Measurements from ENCODE around the gene FRMD1. TPM values are rescaled to one million over a fixed set of nuclear protein-coding genes. Genes with fewer than 3 reads are reported as not detected.

Gene FRMD1
- total and polyA plus RNA-seq, 2 of the 8 experiments (the other 6 are each of a cell fraction or from before 2014, with no cell fraction given), result 0.36 TPM; not detected in 1

DNA sequence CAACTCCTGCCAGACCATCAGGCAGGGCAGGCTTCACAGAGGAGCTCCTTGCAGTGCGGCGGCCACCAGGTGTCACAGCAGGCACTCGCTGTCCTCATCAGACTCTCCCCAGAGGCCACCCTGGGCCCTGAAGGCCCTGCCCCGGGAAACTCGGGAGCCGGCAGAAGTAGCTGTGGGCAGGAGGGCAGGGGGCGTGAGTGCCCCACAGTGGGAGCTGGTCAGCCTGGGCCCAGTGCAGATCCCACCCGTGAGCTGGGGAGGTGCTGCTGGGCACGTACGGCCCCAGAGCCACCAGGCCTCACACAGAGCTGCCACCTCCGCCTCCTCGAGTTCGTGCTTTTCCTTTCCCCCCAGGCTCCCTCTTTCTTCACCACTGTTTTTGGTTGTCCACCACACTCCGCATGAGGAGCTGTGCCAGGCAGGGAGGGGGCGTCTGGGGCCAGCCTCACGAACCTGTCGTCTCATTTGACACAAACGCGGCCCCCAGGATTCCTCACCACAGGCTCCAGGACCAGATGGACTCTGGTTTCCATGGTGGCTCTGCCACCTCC is 33.8 kb downstream of the FRMD1 start:
- no peak overlapping the region for H2BK15ac ChIP-seq (ENCODE audit: low read length)
- no peaks in the 10 kb centered on the region for H4K20me1 ChIP-seq (replicated peaks in 1 of 2; ENCODE audit: control insufficient read depth in 1 of 2, insufficient read depth in 2 of 2, low read length in 2 of 2)
- H3K4me1 ChIP-seq (replicated peaks in 1 of 4; ENCODE audit: control insufficient read depth in 3 of 4, insufficient read depth in 4 of 4, low read length in 3 of 4), result no peaks in the 10 kb centered on the region; a peak in 3 of 7 replicates
- no peak overlapping the region for H4K5ac ChIP-seq (ENCODE audit: insufficient read length, low read depth, low read length)
- peaks cover 10 to 22% of the 10 kb centered on the region in 2 experiments for H3K9me3 ChIP-seq (ENCODE audit: insufficient read depth in 2 of 2, low read depth in 1 of 2, low read length in 1 of 2)
- H3K4me2 ChIP-seq (ENCODE audit: insufficient read depth in 1 of 2, low read depth in 2 of 2, low read length in 2 of 2), result no peak overlapping the region
- no peak overlapping the region for H3K4me3 ChIP-seq (ENCODE audit: extremely low read depth in 1 of 4, insufficient read depth in 2 of 4, low read depth in 3 of 4, low read length in 4 of 4)
- no peak overlapping the region for H2BK20ac ChIP-seq (ENCODE audit: low read length)
- H2BK12ac ChIP-seq (ENCODE audit: low read depth, low read length), result no peak overlapping the region
- no peaks in the 10 kb centered on the region for H3K27me3 ChIP-seq (replicated peaks in 1 of 4; ENCODE audit: control insufficient read depth in 3 of 4, extremely low read depth in 1 of 4, insufficient read depth in 3 of 4, low read length in 3 of 4)
- H2AFZ ChIP-seq (ENCODE audit: low read length), result no peak overlapping the region
- no peak overlapping the region for H3K56ac ChIP-seq (replicated peaks; ENCODE audit: insufficient read length, low read depth, low read length)
- no peak overlapping the region for H2AK5ac ChIP-seq (ENCODE audit: low read depth, low read length)
- H2BK5ac ChIP-seq (ENCODE audit: low read depth, low read length), result peak overlapping the region; percentile 35; the same call in 1 of the 2 replicates
- peak overlapping the region; percentile 83; the same call in 1 of the 2 replicates for H4K8ac ChIP-seq (ENCODE audit: extremely low read depth, insufficient read depth, low read length)
- no peak overlapping the region for H3K4ac ChIP-seq (replicated peaks; ENCODE audit: insufficient read length, low read depth, low read length)
- H3K14ac ChIP-seq (ENCODE audit: insufficient read length), result no peak overlapping the region
- no peak overlapping the region for H3K9ac ChIP-seq (replicated peaks in 1 of 4; ENCODE audit: extremely low read depth in 1 of 4, low read depth in 3 of 4, low read length in 3 of 4)
- ChIA-PET CTCF (ENCODE audit: partially characterized antibody) (interaction anchor here (0.6 to 2.6 kb wide), 17 partner anchors 9 to 287 kb away, joined by 3 to 8 read pairs (median 3); no protein-coding TSS in a partner anchor), POLR2A (ENCODE audit: partially characterized antibody) (interaction anchor here (0.7 kb wide), 1 partner anchor 8 kb away, joined by 3 read pairs; no protein-coding TSS in a partner anchor)
- no peak overlapping the region for H2BK120ac ChIP-seq (replicated peaks; ENCODE audit: low read depth, low read length)
- H3K27ac ChIP-seq (ENCODE audit: low read depth, low read length), result no peak overlapping the region
- H3K18ac ChIP-seq (ENCODE audit: extremely low read depth, low read length), result no peak overlapping the region
- no peak overlapping the region for H3K23ac ChIP-seq (ENCODE audit: insufficient read length)
- H3K79me2 ChIP-seq (ENCODE audit: control insufficient read depth in 1 of 2, insufficient read depth in 2 of 2, low read length in 2 of 2), result no peaks in the 10 kb centered on the region
- no peak for FAIRE-seq
- no peaks in the 10 kb centered on the region for H3K23me2 ChIP-seq (ENCODE audit: low read depth, low read length)
- no peaks in the 10 kb centered on the region for H3K79me1 ChIP-seq (ENCODE audit: low read depth, low read length)
- H3K36me3 ChIP-seq (ENCODE audit: control insufficient read depth in 2 of 4, insufficient read depth in 4 of 4, low read length in 3 of 4), result no peaks in the 10 kb centered on the region
- WGBS, 2 experiments (ENCODE audit: extremely low coverage in 1 of 2, insufficient coverage in 1 of 2, insufficient read length in 1 of 2, insufficient replicate concordance in 2 of 2, low coverage in 1 of 2, low lambda C conversion rate in 2 of 2, missing lambda C conversion rate in 1 of 2), result 89% methylated on average over 19 of the region's 19 CpGs; no CpG with 5 or more reads in 1 of the 2 experiments
- DNase-seq (ENCODE audit: low read depth in 1 of 2, low spot score in 2 of 2), result no peak
- H4K91ac ChIP-seq (replicated peaks; ENCODE audit: insufficient read length, low read length), result no peak overlapping the region
- TF ChIP-seq SP1 (IDR thresholded peaks at IDR 0.05; ENCODE audit: low read depth, low read length), result no peak
- no peak for TF ChIP-seq KDM5A (IDR thresholded peaks at IDR 0.05; ENCODE audit: low read length)
- peak in 1 of 2 experiments; percentile 14; a peak in 1 of 4 replicates for TF ChIP-seq RAD21 (IDR thresholded peaks at IDR 0.05 in 1 of 2, conservative IDR thresholded peaks at IDR 0.05 in 1 of 2; ENCODE audit: low read depth in 2 of 2, low read length in 2 of 2)
- no peak for TF ChIP-seq RBBP5 (IDR thresholded peaks at IDR 0.05; ENCODE audit: borderline replicate concordance, low read depth, low read length)
- TF ChIP-seq CHD1 (IDR thresholded peaks at IDR 0.05; ENCODE audit: low read depth, low read length), result no peak
- no peak for TF ChIP-seq CHD2 (IDR thresholded peaks at IDR 0.05; ENCODE audit: low read length)
- TF ChIP-seq CBX8 (IDR thresholded peaks at IDR 0.05; ENCODE audit: borderline replicate concordance, low read depth, low read length), result no peak
- TF ChIP-seq, protein P1, sequence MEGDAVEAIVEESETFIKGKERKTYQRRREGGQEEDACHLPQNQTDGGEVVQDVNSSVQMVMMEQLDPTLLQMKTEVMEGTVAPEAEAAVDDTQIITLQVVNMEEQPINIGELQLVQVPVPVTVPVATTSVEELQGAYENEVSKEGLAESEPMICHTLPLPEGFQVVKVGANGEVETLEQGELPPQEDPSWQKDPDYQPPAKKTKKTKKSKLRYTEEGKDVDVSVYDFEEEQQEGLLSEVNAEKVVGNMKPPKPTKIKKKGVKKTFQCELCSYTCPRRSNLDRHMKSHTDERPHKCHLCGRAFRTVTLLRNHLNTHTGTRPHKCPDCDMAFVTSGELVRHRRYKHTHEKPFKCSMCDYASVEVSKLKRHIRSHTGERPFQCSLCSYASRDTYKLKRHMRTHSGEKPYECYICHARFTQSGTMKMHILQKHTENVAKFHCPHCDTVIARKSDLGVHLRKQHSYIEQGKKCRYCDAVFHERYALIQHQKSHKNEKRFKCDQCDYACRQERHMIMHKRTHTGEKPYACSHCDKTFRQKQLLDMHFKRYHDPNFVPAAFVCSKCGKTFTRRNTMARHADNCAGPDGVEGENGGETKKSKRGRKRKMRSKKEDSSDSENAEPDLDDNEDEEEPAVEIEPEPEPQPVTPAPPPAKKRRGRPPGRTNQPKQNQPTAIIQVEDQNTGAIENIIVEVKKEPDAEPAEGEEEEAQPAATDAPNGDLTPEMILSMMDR (IDR thresholded peaks at IDR 0.05; ENCODE audit: control extremely low read depth in 1 of 3, insufficient read depth in 1 of 3, low read depth in 1 of 3, low read length in 3 of 3), result 0 out of 4 replicates have a peak, but pooled peaks of 1 of the 3 experiments have one; percentile 6
- TF ChIP-seq SUZ12 (IDR thresholded peaks at IDR 0.05; ENCODE audit: low read length), result no peak
